ENCODE results near the gene ZNF197.
A peak's percentile ranks its signal among the peaks of the same experiment; 100 is the strongest.
"Not testable (repeated sequence)": the region's sequence is repeated elsewhere in the genome, so short reads cannot be mapped to it uniquely, and the experiment has no call there.

Gene ZNF197

GRCh38 chr3:44624749-44625480, at the start of gene ZNF197:
Gene ZNF197, plus strand, starts transcription at chr3:44625036. Its CDS starts 4,119 bp downstream, at chr3:44629155.
- DNase-seq: peak; percentile 40 to 90 (median 81)

- DNase-seq: no peak
These were observed 48.2 kb upstream of the ZNF197 start for GRCh38 chr3:44576613-44577012.

- not testable (repeated sequence) for DNase-seq
These were observed 47.4 kb upstream of the ZNF197 start for GRCh38 chr3:44577354-44577952.

GRCh38 chr3:44578316-44578715, 46.5 kb upstream of the ZNF197 start:
- not testable (repeated sequence) for DNase-seq

- not testable (repeated sequence) for DNase-seq
These were observed 45.8 kb upstream of the ZNF197 start for GRCh38 chr3:44578924-44579515.

GRCh38 chr3:44579749-44580148, 45.1 kb upstream of the ZNF197 start:
- DNase-seq: not testable (repeated sequence)

GRCh38 chr3:44580971-44581370, 43.9 kb upstream of the ZNF197 start:
- not testable (repeated sequence) for DNase-seq

GRCh38 chr3:44584646-44585501, 40.0 kb upstream of the ZNF197 start, which contains the start of gene ZNF660:
Gene ZNF660, plus strand, starts transcription at chr3:44584964. Its CDS starts 9,230 bp downstream, at chr3:44594194.
- peak; percentile 4 to 87 (median 60) for DNase-seq

- no peak for DNase-seq
These were observed 28.2 kb upstream of the ZNF197 start for GRCh38 chr3:44596621-44597020.

- DNase-seq: no peak
These were observed 23.1 kb upstream of the ZNF197 start for GRCh38 chr3:44601749-44602148.

GRCh38 chr3:44612678-44613077, 12.2 kb upstream of the ZNF197 start:
- no peak for DNase-seq

- DNase-seq: no peak
These were observed 3.9 kb downstream of the ZNF197 start for GRCh38 chr3:44628716-44629115.

- no peak for DNase-seq
These were observed 7.4 kb downstream of the ZNF197 start for GRCh38 chr3:44632193-44632592.

- DNase-seq: no peak
These were observed 17.5 kb downstream of the ZNF197 start for GRCh38 chr3:44642337-44642736.

- DNase-seq: no peak
These were observed 18.2 kb downstream of the ZNF197 start for GRCh38 chr3:44643024-44643423.

GRCh38 chr3:44647771-44648170, 22.9 kb downstream of the ZNF197 start:
- DNase-seq: no peak

GRCh38 chr3:44648564-44649229, 23.9 kb downstream of the ZNF197 start, which contains the start of gene ZNF35:
Gene ZNF35, plus strand, starts transcription at chr3:44648732. Its CDS starts 2,336 bp downstream, at chr3:44651068.
- peak; percentile 19 to 89 (median 75) for DNase-seq

GRCh38 chr3:44649709-44650108, 24.9 kb downstream of the ZNF197 start:
- DNase-seq: no peak

- DNase-seq: peak in 1 of 58 donors; percentile 3
These were observed 29.2 kb downstream of the ZNF197 start for GRCh38 chr3:44654039-44654438.

- DNase-seq: no peak
These were observed 34.2 kb downstream of the ZNF197 start for GRCh38 chr3:44659015-44659414.

GRCh38 chr3:44659434-44659833, 34.6 kb downstream of the ZNF197 start:
- DNase-seq: no peak

Data from anterior cingulate cortex (tissue), 58 donors.